ENCODE data around the gene MLXIPL.

GRCh38 chr7:73602721-73603651, 21.3 kb downstream of the MLXIPL start:
- no peak for TF ChIP-seq CTCF (IDR thresholded peaks at IDR 0.05; ENCODE audit: extremely low read depth in 1 of 2, insufficient read depth in 1 of 2, low read depth in 1 of 2, low read length in 2 of 2)
- no peak for TF ChIP-seq POLR2A (IDR thresholded peaks at IDR 0.05; ENCODE audit: low read depth, low read length)
- no peak for TF ChIP-seq POLR2AphosphoS5 (IDR thresholded peaks at IDR 0.05; ENCODE audit: insufficient read depth, low read depth, low read length)
- no peak for TF ChIP-seq EZH2 (IDR thresholded peaks at IDR 0.05; ENCODE audit: borderline replicate concordance, low read depth, low read length, severe bottlenecking)
- no peak for TF ChIP-seq MAX (IDR thresholded peaks at IDR 0.05; ENCODE audit: insufficient read depth, insufficient read length)
- TF ChIP-seq JUN (IDR thresholded peaks at IDR 0.05; ENCODE audit: borderline replicate concordance, insufficient read depth, insufficient read length, low read depth), result no peak
- no peak for TF ChIP-seq MYC (IDR thresholded peaks at IDR 0.05; ENCODE audit: low read depth, low read length)

All from endothelial cell of umbilical vein (primary cell).